ENCODE data around the gene IL6ST.
"Not testable (repeated sequence)": the region's sequence is repeated elsewhere in the genome, so short reads cannot be mapped to it uniquely, and the experiment has no call there.

IL6ST gene

GRCh38 chr5:55994495-55994997, at the start of gene IL6ST:
TSS of gene IL6ST (minus strand) at chr5:55994963. CDS start at chr5:55976278, 18,685 bp downstream.
- DNase-seq, result no peak

- DNase-seq, result no peak
Observed at GRCh38 chr5:56039985-56040384, 45.2 kb upstream of the IL6ST start.

- DNase-seq, result not testable (repeated sequence)
Observed at GRCh38 chr5:56038206-56038605, 43.4 kb upstream of the IL6ST start.

GRCh38 chr5:56037531-56038010, 42.8 kb upstream of the IL6ST start:
- no peak for DNase-seq

GRCh38 chr5:56035394-56035793, 40.6 kb upstream of the IL6ST start:
- not testable (repeated sequence) for DNase-seq

GRCh38 chr5:56029871-56030630, 35.3 kb upstream of the IL6ST start:
- not testable (repeated sequence) for DNase-seq

GRCh38 chr5:56029457-56029856, 34.7 kb upstream of the IL6ST start:
- DNase-seq, result no peak

- no peak for DNase-seq
Observed at GRCh38 chr5:56028708-56029107, 33.9 kb upstream of the IL6ST start.

GRCh38 chr5:56026863-56027300, 32.1 kb upstream of the IL6ST start:
- DNase-seq, result no peak

- no peak for DNase-seq
Observed at GRCh38 chr5:56025151-56025885, 30.6 kb upstream of the IL6ST start.

GRCh38 chr5:56024810-56025150, 30.0 kb upstream of the IL6ST start:
- no peak for DNase-seq

- DNase-seq, result no peak
Observed at GRCh38 chr5:56023296-56023695, 28.5 kb upstream of the IL6ST start.

GRCh38 chr5:56019306-56020272, 24.8 kb upstream of the IL6ST start:
- no peak for DNase-seq

- no peak for DNase-seq
Observed at GRCh38 chr5:56018832-56019231, 24.1 kb upstream of the IL6ST start.

GRCh38 chr5:56014701-56015100, 19.9 kb upstream of the IL6ST start:
- not testable (repeated sequence) for DNase-seq

GRCh38 chr5:56013939-56014338, 19.2 kb upstream of the IL6ST start:
- not testable (repeated sequence) for DNase-seq

GRCh38 chr5:56012281-56012963, 17.7 kb upstream of the IL6ST start:
- DNase-seq, result no peak

GRCh38 chr5:56011835-56012234, 17.1 kb upstream of the IL6ST start:
- DNase-seq, result no peak

- DNase-seq, result no peak
Observed at GRCh38 chr5:56010431-56010830, 15.7 kb upstream of the IL6ST start.

- DNase-seq, result no peak
Observed at GRCh38 chr5:56006600-56006999, 11.8 kb upstream of the IL6ST start.

- DNase-seq, result no peak
Observed at GRCh38 chr5:56006094-56006493, 11.3 kb upstream of the IL6ST start.

- DNase-seq, result no peak
Observed at GRCh38 chr5:56004874-56005273, 10.1 kb upstream of the IL6ST start.

Data from NCI-H2029 treated with DMSO at 0.1 percent for 48 hours (cell line).